H1 (cell line): ENCODE results near the gene CAST. TPM values are rescaled to one million over a fixed set of nuclear protein-coding genes. Genes with fewer than 3 reads are reported as not detected.

Experiments used
- CTCF ChIA-PET: fragments of 300-600 bp; sonication (Branson Sonifier 250); formaldehyde crosslinking; loops from one replicate; lab custom pipeline; 2021; ENCODE audit not compliant: partially characterized antibody; lab: Charles Lee
- POLR2A ChIA-PET: fragments of 300-600 bp; sonication (Branson Sonifier 250); formaldehyde crosslinking; loops from one replicate; lab custom pipeline; 2021; ENCODE audit warnings: inconsistent platforms; ENCODE audit not compliant: partially characterized antibody; lab: Charles Lee
- DNase-seq, 2 experiments: peaks; one replicate each; pipeline versions ENCODE4 v3.0.0 to v3.0.0-alpha.2; 2010 to 2022; ENCODE audit warnings: low spot score in 2 of 2, low read depth in 1 of 2, mixed read lengths in 1 of 2
- FAIRE-seq: peaks from 2 replicates; lab custom pipeline; 2011; peaks lifted over from hg19 to GRCh38; lab: Jason Lieb, UNC
- H2AFZ ChIP-seq: 2 replicates; pipeline ENCODE4 v1.8.1; 2012; ENCODE audit warnings: low read length, inconsistent platforms
- H2AK5ac ChIP-seq: 2 replicates; pipeline ENCODE4 v1.6.1; 2013; ENCODE audit warnings: low read depth, low read length
- H2BK120ac ChIP-seq: replicated peaks from 2 replicates; pipeline ENCODE3; 2013; ENCODE audit warnings: low read depth, low read length, inconsistent platforms
- H2BK12ac ChIP-seq: 2 replicates; pipeline ENCODE4 v1.6.1; 2013; ENCODE audit warnings: low read depth, low read length
- H2BK15ac ChIP-seq: 2 replicates; pipeline ENCODE4 v1.6.1; 2013; ENCODE audit warnings: low read length
- H2BK20ac ChIP-seq: 2 replicates; pipeline ENCODE4 v1.6.1; 2013; ENCODE audit warnings: low read length
- H2BK5ac ChIP-seq: 2 replicates; pipeline ENCODE4 v1.6.1; 2013; ENCODE audit warnings: low read depth, low read length
- H3K14ac ChIP-seq: 2 replicates; pipeline ENCODE4 v1.6.1; 2013; ENCODE audit warnings: inconsistent platforms; ENCODE audit not compliant: insufficient read length
- H3K18ac ChIP-seq: 2 replicates; pipeline ENCODE4 v1.6.1; 2013; ENCODE audit warnings: low read length; ENCODE audit errors: extremely low read depth
- H3K23ac ChIP-seq: 2 replicates; pipeline ENCODE4 v1.6.1; 2013; ENCODE audit warnings: inconsistent platforms; ENCODE audit not compliant: insufficient read length
- H3K23me2 ChIP-seq: 2 replicates; pipeline ENCODE4 v1.6.1; 2013; ENCODE audit warnings: low read depth, low read length
- H3K27ac ChIP-seq: 2 replicates; pipeline ENCODE4 v1.6.1; 2011; ENCODE audit warnings: low read depth, low read length, inconsistent platforms
- H3K27me3 ChIP-seq, 4 experiments: replicated peaks in 1 of 4; 1 replicate in 1 of 4; 2 replicates in 3 of 4; pipeline versions ENCODE4 v1.6.1 to v1.8.1; 2011 to 2013; ENCODE audit warnings: low read length in 3 of 4, mild to moderate bottlenecking in 3 of 4, inconsistent platforms in 2 of 4, mixed read lengths in 2 of 4, moderate library complexity in 1 of 4; ENCODE audit not compliant: control insufficient read depth in 3 of 4, insufficient read depth in 3 of 4; ENCODE audit errors: extremely low read depth in 1 of 4
- H3K36me3 ChIP-seq, 4 experiments: 2 replicates each; pipeline versions ENCODE4 v1.6.1 to v1.8.1; 2011 to 2013; ENCODE audit warnings: mild to moderate bottlenecking in 4 of 4, low read length in 3 of 4, moderate library complexity in 2 of 4, control low read depth in 1 of 4, inconsistent platforms in 1 of 4; ENCODE audit not compliant: insufficient read depth in 4 of 4, control insufficient read depth in 2 of 4
- H3K4ac ChIP-seq: replicated peaks from 2 replicates; pipeline ENCODE3; 2013; ENCODE audit warnings: low read length, low read depth, mixed read lengths, inconsistent platforms; ENCODE audit not compliant: insufficient read length
- H3K4me1 ChIP-seq, 4 experiments: replicated peaks in 1 of 4; 1 replicate in 1 of 4; 2 replicates in 3 of 4; pipeline versions ENCODE4 v1.6.1 to v1.8.1; 2011 to 2013; ENCODE audit warnings: low read length in 3 of 4, inconsistent platforms in 2 of 4, mixed read lengths in 1 of 4; ENCODE audit not compliant: insufficient read depth in 4 of 4, control insufficient read depth in 3 of 4
- H3K4me2 ChIP-seq, 2 experiments: 2 replicates each; pipeline versions ENCODE4 v1.6.1 to v1.8.1; 2011 to 2013; ENCODE audit warnings: low read depth in 2 of 2, low read length in 2 of 2, control low read depth in 1 of 2, inconsistent platforms in 1 of 2, mild to moderate bottlenecking in 1 of 2; ENCODE audit not compliant: insufficient read depth in 1 of 2
- H3K4me3 ChIP-seq, 4 experiments: fragments of 200-600, 300-600 bp in 1 of 4; sonication (generic), shearing (Covaris generic), sonication (Bioruptor Twin) in 1 of 4; 2 replicates each; pipeline versions ENCODE4 v1.5.1 to v1.8.1; 2011 to 2016; ENCODE audit warnings: low read length in 4 of 4, low read depth in 3 of 4, control low read depth in 2 of 4, inconsistent platforms in 2 of 4, mild to moderate bottlenecking in 2 of 4, mixed read lengths in 1 of 4, moderate library complexity in 1 of 4; ENCODE audit not compliant: insufficient read depth in 2 of 4; ENCODE audit errors: extremely low read depth in 1 of 4
- H3K56ac ChIP-seq: replicated peaks from 2 replicates; pipeline ENCODE3; 2013; ENCODE audit warnings: low read depth, mild to moderate bottlenecking, mixed read lengths, low read length, inconsistent platforms; ENCODE audit not compliant: insufficient read length
- H3K79me1 ChIP-seq: 2 replicates; pipeline ENCODE4 v1.6.1; 2013; ENCODE audit warnings: low read depth, low read length, control low read depth
- H3K79me2 ChIP-seq, 2 experiments: 2 replicates each; pipeline versions ENCODE4 v1.6.1 to v1.8.1; 2012 to 2013; ENCODE audit warnings: low read length in 2 of 2, mild to moderate bottlenecking in 2 of 2, inconsistent platforms in 1 of 2; ENCODE audit not compliant: insufficient read depth in 2 of 2, control insufficient read depth in 1 of 2
- H3K9ac ChIP-seq, 4 experiments: replicated peaks in 1 of 4; 1 replicate in 1 of 4; 2 replicates in 3 of 4; pipeline versions ENCODE4 v1.6.1 to v1.8.1; 2011 to 2013; ENCODE audit warnings: low read depth in 3 of 4, low read length in 3 of 4, control low read depth in 2 of 4, mild to moderate bottlenecking in 2 of 4, moderate library complexity in 2 of 4, inconsistent platforms in 1 of 4; ENCODE audit errors: extremely low read depth in 1 of 4
- H3K9me3 ChIP-seq, 2 experiments: 2 replicates each; pipeline versions ENCODE4 v1.6.1 to v1.8.1; 2012 to 2013; ENCODE audit warnings: mild to moderate bottlenecking in 2 of 2, moderate library complexity in 2 of 2, control low read depth in 1 of 2, inconsistent platforms in 1 of 2, low read depth in 1 of 2, low read length in 1 of 2, mixed read lengths in 1 of 2; ENCODE audit not compliant: insufficient read depth in 2 of 2
- H4K20me1 ChIP-seq, 2 experiments: replicated peaks in 1 of 2; 2 replicates each; pipeline versions ENCODE3 to v1.8.1; 2011 to 2013; ENCODE audit warnings: inconsistent platforms in 2 of 2, low read length in 2 of 2, mild to moderate bottlenecking in 1 of 2; ENCODE audit not compliant: insufficient read depth in 2 of 2, control insufficient read depth in 1 of 2
- H4K5ac ChIP-seq: 2 replicates; pipeline ENCODE4 v1.6.1; 2013; ENCODE audit warnings: low read length, low read depth, mixed read lengths, inconsistent platforms; ENCODE audit not compliant: insufficient read length
- H4K8ac ChIP-seq: 2 replicates; pipeline ENCODE4 v1.8.0; 2013; ENCODE audit warnings: mild to moderate bottlenecking, moderate library complexity, low read length, inconsistent platforms; ENCODE audit not compliant: insufficient read depth; ENCODE audit errors: extremely low read depth
- H4K91ac ChIP-seq: replicated peaks from 2 replicates; pipeline ENCODE3; 2013; ENCODE audit warnings: low read length, mixed read lengths, inconsistent platforms; ENCODE audit not compliant: insufficient read length
- NANOG ChIP-seq: IDR thresholded peaks from 2 replicates; pipeline ENCODE4 v1.6.1; 2011; ENCODE audit warnings: low read length, low read depth, mild to moderate bottlenecking, inconsistent platforms; ENCODE audit not compliant: insufficient read depth, poor library complexity, severe bottlenecking
- SIRT6 ChIP-seq: IDR thresholded peaks from one replicate; pipeline ENCODE4 v1.7.1; 2012; ENCODE audit warnings: low read length, inconsistent platforms
- WGBS, 2 experiments: shearing (Covaris generic) in 1 of 2; methylation state at CpG; one replicate each; pipeline versions ENCODE4 v1.1.6 to v1.1.7; 2013 to 2015; ENCODE audit warnings: low lambda C conversion rate in 2 of 2, mixed read lengths in 2 of 2, inconsistent platforms in 1 of 2, low coverage in 1 of 2, missing lambda C conversion rate in 1 of 2; ENCODE audit not compliant: insufficient replicate concordance in 2 of 2, insufficient coverage in 1 of 2, insufficient read length in 1 of 2; ENCODE audit errors: extremely low coverage in 1 of 2, missing lambda C conversion rate in 1 of 2; 5-methylcytosine and 5-hydroxymethylcytosine counted together
- polyA plus RNA-seq, 7 experiments: library from polyadenylated mRNA; depleted of rRNA in 3 of 7; stranded (reverse) in 5 of 7; unstranded in 2 of 7; fragments of >200 nt in 5 of 7; fragments of 200-250 nt in 2 of 7; gene quantifications; 1 replicate in 5 of 7; 2 replicates in 1 of 7; 4 replicates in 1 of 7; pipeline versions ENCODE4 v1.2.1 to v1.2.3, GENCODE V29; 2011 to 2013; ENCODE audit warnings: missing spikeins in 2 of 7, mixed read lengths in 2 of 7
- total RNA-seq: library from RNA; stranded (reverse); fragmentation: NEBNext Ultra II Directional; extraction: Animal tissue kit (Norgen Biotek cat#: 25700); gene quantifications from 2 replicates; pipeline ENCODE4 v1.2.1, GENCODE V29; 2021

CAST gene
- total and polyA plus RNA-seq, 2 of the 8 experiments (the other 6 are each of a cell fraction or from before 2014, with no cell fraction given): 9.0 to 48.2 TPM

DNA sequence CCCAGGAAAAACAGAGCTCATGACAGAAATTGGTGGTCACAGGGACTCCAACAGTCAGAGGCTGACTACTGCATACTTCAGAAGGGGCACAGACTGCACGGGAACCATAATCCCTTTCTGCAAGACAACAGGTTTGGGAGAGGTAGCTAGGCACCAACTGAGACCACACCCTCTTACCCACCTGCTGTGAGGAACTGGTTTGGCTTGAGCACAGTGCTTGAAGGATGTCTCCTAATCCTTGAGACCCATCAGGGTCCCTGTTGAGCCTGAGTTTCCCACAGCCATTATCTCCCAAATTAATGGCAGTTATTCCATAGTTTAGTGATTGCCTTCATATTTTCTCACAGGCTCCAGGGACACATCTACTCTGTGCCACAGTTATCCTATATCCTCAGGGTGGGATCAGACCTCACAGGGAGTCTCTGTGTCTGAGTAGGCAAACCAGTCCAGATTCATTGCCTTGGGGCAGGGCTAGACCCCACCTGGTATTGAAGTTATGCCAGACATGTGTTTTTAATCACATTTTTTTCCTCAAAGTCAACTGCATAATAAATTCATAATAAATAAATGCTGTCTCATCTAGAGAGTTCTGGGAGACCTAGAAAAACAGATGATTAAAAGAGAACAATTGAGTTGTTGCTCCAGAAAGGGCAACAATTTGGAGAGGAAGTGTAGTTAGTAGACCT, 9.3 kb upstream of the CAST start:
- Histone ChIP-seq H4K91ac (no peak overlapping the region), H3K23me2 (no peaks in the 10 kb centered on the region), H4K20me1 (no peaks in the 10 kb centered on the region), H3K27ac (no peak overlapping the region), H3K4me3 (0 out of 8 replicates have a peak overlapping the region, but pooled peaks of 1 of the 4 experiments have one; percentile 3), H4K8ac (no peak overlapping the region), H4K5ac (no peak overlapping the region), H3K56ac (no peak overlapping the region), H3K27me3 (no peaks in the 10 kb centered on the region), H2BK120ac (no peak overlapping the region), H3K79me1 (no peaks in the 10 kb centered on the region), H3K4me2 (peak overlapping the region; percentile 3 to 32; a peak in 1 of 4 replicates), H3K79me2 (no peaks in the 10 kb centered on the region), H3K14ac (no peak overlapping the region), H3K9me3 (no peaks in the 10 kb centered on the region), H3K23ac (no peak overlapping the region), H2BK20ac (no peak overlapping the region), H2AFZ (no peak overlapping the region), H2BK12ac (no peak overlapping the region), H3K18ac (no peak overlapping the region), H2BK15ac (no peak overlapping the region), H3K9ac (no peak overlapping the region), H3K36me3 (no peaks in the 10 kb centered on the region), H3K4ac (no peak overlapping the region), H2BK5ac (no peak overlapping the region), H3K4me1 (peaks cover 3 to 8% (median 7%) of the 10 kb centered on the region in 4 experiments; a peak in 5 of 7 replicates), H2AK5ac (no peak overlapping the region)
- no peak for TF ChIP-seq SIRT6
- TF ChIP-seq NANOG: peak; percentile 35
- ChIA-PET POLR2A (interaction anchor here (0.6 kb wide), 1 partner anchor 1594 kb away, joined by 3 read pairs; no protein-coding TSS in a partner anchor), CTCF (interaction anchor here (0.6 to 2.6 kb wide), 20 partner anchors 9 to 516 kb away, joined by 3 to 8 read pairs (median 3); partner anchors contain the start of gene CAST)
- DNase-seq: no peak
- no peak for FAIRE-seq
- 42% methylated on average over 1 of the region's 1 CpG; no CpG with 5 or more reads in 1 of the 2 experiments for WGBS, 2 experiments
